Neural progenitor cell (in vitro differentiated cells): Measurements from ENCODE around the gene ATPAF2. TPM values are rescaled to one million over a fixed set of nuclear protein-coding genes. Genes with fewer than 3 reads are reported as not detected.

Experiments
- DNase-seq: peaks from one replicate; pipeline ENCODE4 v3.0.0-alpha.2; 2016; ENCODE audit warnings: low spot score
- H2AFZ ChIP-seq: fragments of 200-600 bp; sonication (generic); replicated peaks from 2 replicates; pipeline ENCODE4 v1.6.1; 2016; ENCODE audit warnings: antibody characterized with exemption
- H3F3A ChIP-seq: fragments of 200-600 bp; sonication (generic); 2 replicates; pipeline ENCODE4 v1.6.1; 2016; ENCODE audit warnings: antibody characterized with exemption, low read depth
- H3K27ac ChIP-seq: fragments of 200-600 bp; sonication (generic); 2 replicates; pipeline ENCODE4 v1.5.1; 2016; ENCODE audit warnings: mild to moderate bottlenecking
- H3K27me3 ChIP-seq: fragments of 200-600 bp; sonication (generic); 2 replicates; pipeline ENCODE4 v1.6.1; 2016; ENCODE audit warnings: mild to moderate bottlenecking, moderate library complexity
- H3K36me3 ChIP-seq: fragments of 200-600 bp; sonication (generic); 2 replicates; pipeline ENCODE4 v1.5.1; 2016
- H3K4me1 ChIP-seq: fragments of 200-600 bp; sonication (generic); 2 replicates; pipeline ENCODE4 v1.6.1; 2016; ENCODE audit warnings: mixed run types
- H3K4me2 ChIP-seq: fragments of 200-600 bp; sonication (generic); 2 replicates; pipeline ENCODE4 v1.6.1; 2016
- H3K4me3 ChIP-seq: fragments of 200-600 bp; sonication (generic); 2 replicates; pipeline ENCODE4 v1.5.1; 2016
- H3K79me2 ChIP-seq: fragments of 200-600 bp; sonication (generic); 2 replicates; pipeline ENCODE4 v1.6.1; 2016; ENCODE audit warnings: low read depth
- H3K9ac ChIP-seq: fragments of 200-600 bp; sonication (generic); 2 replicates; pipeline ENCODE4 v1.6.1; 2016
- H3K9me3 ChIP-seq: fragments of 200-600 bp; sonication (generic); 2 replicates; pipeline ENCODE4 v1.5.1; 2016; ENCODE audit warnings: low read depth
- H4K20me1 ChIP-seq: fragments of 200-600 bp; sonication (generic); 2 replicates; pipeline ENCODE4 v1.6.1; 2016; ENCODE audit warnings: low read depth
- H3K27ac Mint-ChIP-seq: 3 replicates; pipeline ENCODE4 v1.8.0; 2021; ENCODE audit warnings: mixed read lengths
- H3K27me3 Mint-ChIP-seq: 2 replicates; pipeline ENCODE4 v1.8.0; 2022; ENCODE audit warnings: low read depth, mild to moderate bottlenecking, inconsistent platforms, moderate library complexity, mixed read lengths; ENCODE audit not compliant: insufficient read depth
- H3K36me3 Mint-ChIP-seq: 3 replicates; pipeline ENCODE4 v1.8.0; 2021; ENCODE audit warnings: mixed read lengths
- H3K4me1 Mint-ChIP-seq: 3 replicates; pipeline ENCODE4 v1.8.0; 2021; ENCODE audit warnings: mixed read lengths
- H3K4me3 Mint-ChIP-seq: 3 replicates; pipeline ENCODE4 v1.8.0; 2021; ENCODE audit warnings: mild to moderate bottlenecking, moderate library complexity, mixed read lengths
- H3K9me3 Mint-ChIP-seq: 3 replicates; pipeline ENCODE4 v1.8.0; 2020; ENCODE audit warnings: mixed read lengths
- EZH2 ChIP-seq: fragments of 200-600 bp; sonication (generic); IDR thresholded peaks from 2 replicates; pipeline ENCODE4 v1.6.1; 2017; ENCODE audit warnings: antibody characterized with exemption, mild to moderate bottlenecking, moderate library complexity
- EZH2phosphoT487 ChIP-seq: fragments of 200-600 bp; sonication (generic); IDR thresholded peaks from 2 replicates; pipeline ENCODE4 v1.6.1; 2017; ENCODE audit warnings: antibody characterized with exemption
- total RNA-seq: library from RNA; depleted of rRNA; stranded (reverse); fragments of >200 nt; gene quantifications from 2 replicates; pipeline ENCODE4 v1.2.3, GENCODE V29; 2015; ENCODE audit warnings: low replicate concordance
- TF ChIP-seq, protein P1 (sequence below): fragments of 200-600 bp; sonication (generic); IDR thresholded peaks from 2 replicates; pipeline ENCODE4 v1.5.1; 2017; ENCODE audit warnings: antibody characterized with exemption, mild to moderate bottlenecking

The ATPAF2 gene
- total RNA-seq, 1 donor from 2014 or later, result 9.6 TPM

DNA sequence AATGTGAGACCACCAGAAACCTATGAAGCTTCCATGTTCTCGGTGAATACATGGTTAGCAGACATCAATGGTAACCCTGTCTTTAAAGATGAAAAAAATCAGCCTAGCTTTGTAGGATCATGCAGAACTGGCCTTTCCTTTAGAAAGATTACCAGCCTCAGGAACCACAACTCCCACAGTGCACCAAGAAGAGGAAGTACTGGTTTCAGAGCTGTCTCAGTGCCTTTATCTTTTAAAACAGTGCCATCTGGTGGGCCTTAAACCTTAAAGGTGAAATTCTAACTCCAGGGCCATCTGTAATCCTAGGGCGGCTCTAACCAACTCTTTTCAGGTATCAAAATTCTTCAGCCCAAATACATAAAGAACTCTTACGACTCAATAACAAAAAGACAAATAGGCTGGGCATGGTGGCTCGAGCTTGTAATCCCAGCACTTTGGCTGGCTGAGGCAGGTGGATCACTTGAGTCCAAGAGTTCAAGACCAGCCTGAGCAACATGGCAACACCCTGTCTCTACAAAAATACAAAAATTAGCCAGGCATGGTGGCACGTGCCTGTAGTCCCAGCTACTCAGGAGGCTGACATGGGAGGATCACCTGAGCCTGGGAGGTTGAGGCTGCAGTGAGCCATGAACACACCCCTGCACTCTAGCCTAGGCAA lies 5.4 kb downstream of the ATPAF2 start:
- no peaks in the 10 kb centered on the region for H3K9me3 Mint-ChIP-seq

GRCh38 chr17:18031955-18032354 lies 7.0 kb downstream of the ATPAF2 start:
- H3K9me3 ChIP-seq, result no peaks in the 10 kb centered on the region
- H3K27ac Mint-ChIP-seq, result no peak overlapping the region
- peaks cover 14% of the 10 kb centered on the region for H3K4me1 Mint-ChIP-seq
- no peaks in the 10 kb centered on the region for H3K79me2 ChIP-seq
- no peak overlapping the region for H3K4me3 ChIP-seq
- H3K27me3 Mint-ChIP-seq, result no peaks in the 10 kb centered on the region
- no peaks in the 10 kb centered on the region for H3K4me1 ChIP-seq
- no peak overlapping the region for H3K9ac ChIP-seq
- H3K4me3 Mint-ChIP-seq, result peak overlapping the region; percentile 41
- H2AFZ ChIP-seq, result no peak overlapping the region
- DNase-seq, result no peak
- H3K27me3 ChIP-seq, result no peaks in the 10 kb centered on the region
- H3K27ac ChIP-seq, result no peak overlapping the region
- no peaks in the 10 kb centered on the region for H4K20me1 ChIP-seq
- H3K36me3 Mint-ChIP-seq, result no peaks in the 10 kb centered on the region
- no peaks in the 10 kb centered on the region for H3K36me3 ChIP-seq
- H3K9me3 Mint-ChIP-seq, result no peaks in the 10 kb centered on the region
- H3K4me2 ChIP-seq, result no peak overlapping the region
- H3F3A ChIP-seq, result no peaks in the 10 kb centered on the region
- TF ChIP-seq EZH2phosphoT487 (no peak), EZH2 (no peak)
- TF ChIP-seq, protein P1, sequence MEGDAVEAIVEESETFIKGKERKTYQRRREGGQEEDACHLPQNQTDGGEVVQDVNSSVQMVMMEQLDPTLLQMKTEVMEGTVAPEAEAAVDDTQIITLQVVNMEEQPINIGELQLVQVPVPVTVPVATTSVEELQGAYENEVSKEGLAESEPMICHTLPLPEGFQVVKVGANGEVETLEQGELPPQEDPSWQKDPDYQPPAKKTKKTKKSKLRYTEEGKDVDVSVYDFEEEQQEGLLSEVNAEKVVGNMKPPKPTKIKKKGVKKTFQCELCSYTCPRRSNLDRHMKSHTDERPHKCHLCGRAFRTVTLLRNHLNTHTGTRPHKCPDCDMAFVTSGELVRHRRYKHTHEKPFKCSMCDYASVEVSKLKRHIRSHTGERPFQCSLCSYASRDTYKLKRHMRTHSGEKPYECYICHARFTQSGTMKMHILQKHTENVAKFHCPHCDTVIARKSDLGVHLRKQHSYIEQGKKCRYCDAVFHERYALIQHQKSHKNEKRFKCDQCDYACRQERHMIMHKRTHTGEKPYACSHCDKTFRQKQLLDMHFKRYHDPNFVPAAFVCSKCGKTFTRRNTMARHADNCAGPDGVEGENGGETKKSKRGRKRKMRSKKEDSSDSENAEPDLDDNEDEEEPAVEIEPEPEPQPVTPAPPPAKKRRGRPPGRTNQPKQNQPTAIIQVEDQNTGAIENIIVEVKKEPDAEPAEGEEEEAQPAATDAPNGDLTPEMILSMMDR, result no peak

More for the DNA sequence above, 5.4 kb downstream of the ATPAF2 start:
- TF ChIP-seq, protein P1, result peak; percentile 77
- TF ChIP-seq EZH2 (no peak), EZH2phosphoT487 (no peak)
- no peaks in the 10 kb centered on the region for H3K4me1 ChIP-seq
- no peaks in the 10 kb centered on the region for H3F3A ChIP-seq
- H2AFZ ChIP-seq, result no peak overlapping the region
- no peaks in the 10 kb centered on the region for H3K27me3 ChIP-seq
- peak; percentile 86 for DNase-seq
- H3K79me2 ChIP-seq, result peaks cover 9% of the 10 kb centered on the region
- no peak overlapping the region for H3K4me3 ChIP-seq
- no peaks in the 10 kb centered on the region for H4K20me1 ChIP-seq
- no peak overlapping the region for H3K4me3 Mint-ChIP-seq
- no peaks in the 10 kb centered on the region for H3K36me3 Mint-ChIP-seq
- no peak overlapping the region for H3K9ac ChIP-seq
- H3K36me3 ChIP-seq, result no peaks in the 10 kb centered on the region
- H3K4me2 ChIP-seq, result no peak overlapping the region
- H3K4me1 Mint-ChIP-seq, result peaks cover 24% of the 10 kb centered on the region
- peaks cover 3% of the 10 kb centered on the region for H3K27me3 Mint-ChIP-seq
- H3K27ac Mint-ChIP-seq, result no peak overlapping the region
- H3K27ac ChIP-seq, result no peak overlapping the region
- no peaks in the 10 kb centered on the region for H3K9me3 ChIP-seq

GRCh38 chr17:18028952-18029540 lies 9.9 kb downstream of the ATPAF2 start:
- Mint-ChIP-seq H3K4me1 (peaks cover 14% of the 10 kb centered on the region), H3K27ac (no peak overlapping the region), H3K4me3 (no peak overlapping the region), H3K27me3 (no peaks in the 10 kb centered on the region), H3K36me3 (peaks cover 2% of the 10 kb centered on the region), H3K9me3 (no peaks in the 10 kb centered on the region)
- H3K9ac ChIP-seq, result no peak overlapping the region
- H3K9me3 ChIP-seq, result no peaks in the 10 kb centered on the region
- no peak overlapping the region for H3K4me3 ChIP-seq
- TF ChIP-seq EZH2phosphoT487 (no peak), EZH2 (no peak)
- TF ChIP-seq, protein P1, result no peak
- no peak for DNase-seq
- H3K36me3 ChIP-seq, result no peaks in the 10 kb centered on the region
- no peak overlapping the region for H2AFZ ChIP-seq
- no peaks in the 10 kb centered on the region for H3K27me3 ChIP-seq
- no peak overlapping the region for H3K4me2 ChIP-seq
- H3K4me1 ChIP-seq, result no peaks in the 10 kb centered on the region
- no peaks in the 10 kb centered on the region for H4K20me1 ChIP-seq
- no peaks in the 10 kb centered on the region for H3F3A ChIP-seq
- no peak overlapping the region for H3K27ac ChIP-seq
- no peaks in the 10 kb centered on the region for H3K79me2 ChIP-seq
